ENCODE measurements around the gene FOXO3.

GRCh38 chr6:108707328-108707976 lies 146.7 kb downstream of the FOXO3 start:
- TF ChIP-seq POLR2AphosphoS5 (IDR thresholded peaks at IDR 0.05; ENCODE audit: low read depth, low read length), result no peak
- TF ChIP-seq JUND (IDR thresholded peaks at IDR 0.05; ENCODE audit: low read length), result no peak
- TF ChIP-seq CTCF (IDR thresholded peaks at IDR 0.05; ENCODE audit: control extremely low read depth in 1 of 3, insufficient read depth in 1 of 3, low read depth in 1 of 3, low read length in 3 of 3), result no peak
- TF ChIP-seq SIN3A (conservative IDR thresholded peaks at IDR 0.05 in 1 of 2, IDR thresholded peaks at IDR 0.05 in 1 of 2; ENCODE audit: low read depth in 1 of 2, low read length in 2 of 2), result no peak
- no peak for TF ChIP-seq CHD7 (IDR thresholded peaks at IDR 0.05; ENCODE audit: insufficient replicate concordance, low read length)
